NCI-H510A treated with DMSO at 0.1 percent for 48 hours (cell line): ENCODE data around the gene VPS25.
"Not testable (repeated sequence)": the region's sequence is repeated elsewhere in the genome, so short reads cannot be mapped to it uniquely, and the experiment has no call there.

Experiments
- DNase-seq: peaks from one replicate; lab custom pipeline; 2025; lab: John Stamatoyannopoulos, UW

VPS25 gene

GRCh38 chr17:42768006-42768405, 5.2 kb upstream of the VPS25 start:
- not testable (repeated sequence) for DNase-seq

GRCh38 chr17:42769964-42770363, 3.3 kb upstream of the VPS25 start:
- not testable (repeated sequence) for DNase-seq

- no peak for DNase-seq
These were observed 332 bp upstream of the VPS25 start for GRCh38 chr17:42772945-42773289.

GRCh38 chr17:42774066-42774745, 957 bp downstream of the VPS25 start:
- DNase-seq, result no peak

- DNase-seq, result no peak
These were observed 2.4 kb downstream of the VPS25 start for GRCh38 chr17:42775534-42776098.

- DNase-seq, result no peak
These were observed 5.3 kb downstream of the VPS25 start for GRCh38 chr17:42778570-42778969.

- no peak for DNase-seq
These were observed 6.2 kb downstream of the VPS25 start for GRCh38 chr17:42779304-42779935.

- no peak for DNase-seq
These were observed 6.9 kb downstream of the VPS25 start, which contains the start of gene WNK4 for GRCh38 chr17:42779936-42780850. WNK4 (plus strand) TSS chr17:42780610; CDS start chr17:42780699, 89 bp downstream.

- DNase-seq, result no peak
These were observed 7.8 kb downstream of the VPS25 start for GRCh38 chr17:42780851-42781638.

- DNase-seq, result no peak
These were observed 8.5 kb downstream of the VPS25 start for GRCh38 chr17:42781639-42782165.

GRCh38 chr17:42782166-42783061, 9.2 kb downstream of the VPS25 start:
- no peak for DNase-seq

- no peak for DNase-seq
These were observed 10.0 kb downstream of the VPS25 start for GRCh38 chr17:42783062-42783790.

GRCh38 chr17:42783791-42784138, 10.5 kb downstream of the VPS25 start:
- DNase-seq, result no peak

GRCh38 chr17:42784409-42784808, 11.2 kb downstream of the VPS25 start:
- DNase-seq, result no peak

- no peak for DNase-seq
These were observed 11.8 kb downstream of the VPS25 start for GRCh38 chr17:42784811-42785592.

- DNase-seq, result no peak
These were observed 14.0 kb downstream of the VPS25 start for GRCh38 chr17:42787266-42787665.

GRCh38 chr17:42791948-42792347, 18.7 kb downstream of the VPS25 start:
- DNase-seq, result no peak

GRCh38 chr17:42792545-42792944, 19.3 kb downstream of the VPS25 start:
- DNase-seq, result no peak

GRCh38 chr17:42795061-42795460, 21.8 kb downstream of the VPS25 start:
- no peak for DNase-seq
